ENCODE measurements around the gene OLFML3. TPM values are rescaled to one million over a fixed set of nuclear protein-coding genes. Genes with fewer than 3 reads are reported as not detected.

Gene OLFML3
- total RNA-seq, 1 experiment from 2014 or later = 171 TPM

GRCh38 chr1:113987259-113987658, 8.0 kb downstream of the OLFML3 start:
- no peaks in the 10 kb centered on the region for H3K79me1 ChIP-seq (ENCODE audit: insufficient read depth, low read depth, low read length, poor library complexity, severe bottlenecking)
- H2BK120ac ChIP-seq (ENCODE audit: low read depth, low read length, poor library complexity, severe bottlenecking) = no peak overlapping the region
- no peaks in the 10 kb centered on the region for H3K79me2 ChIP-seq (ENCODE audit: insufficient read depth, low read length)
- peaks cover 32 to 35% of the 10 kb centered on the region in 2 experiments for H3K9me3 Mint-ChIP-seq
- H3K27ac Mint-ChIP-seq = no peak overlapping the region
- no peak overlapping the region for H4K5ac ChIP-seq (ENCODE audit: insufficient read length, low read depth, low read length)
- H4K20me1 ChIP-seq (ENCODE audit: control insufficient read depth, insufficient read depth, insufficient read length) = no peaks in the 10 kb centered on the region
- H3K9me3 ChIP-seq (ENCODE audit: control insufficient read depth, low read depth, low read length) = peaks cover 10% of the 10 kb centered on the region
- DNase-seq = no peak
- no peak overlapping the region for H3K27ac ChIP-seq (ENCODE audit: insufficient read length, low read depth, low read length)
- H3K36me3 Mint-ChIP-seq (ENCODE audit: insufficient read depth in 1 of 3, low read depth in 3 of 3) = peaks cover 39 to 56% (median 54%) of the 10 kb centered on the region in 3 experiments
- H2BK15ac ChIP-seq (ENCODE audit: low read depth, low read length) = no peak overlapping the region
- H3K18ac ChIP-seq (ENCODE audit: insufficient read length, low read depth, low read length) = no peak overlapping the region
- no peak overlapping the region for H3K14ac ChIP-seq (ENCODE audit: insufficient read depth, low read length)
- H3K27me3 Mint-ChIP-seq (ENCODE audit: low read depth) = peaks cover 6% of the 10 kb centered on the region
- no peaks in the 10 kb centered on the region for H3K23me2 ChIP-seq (ENCODE audit: insufficient read length, low read depth, low read length, poor library complexity, severe bottlenecking)
- no peak overlapping the region for H4K91ac ChIP-seq (ENCODE audit: insufficient read length, low read depth, low read length)
- H2BK12ac ChIP-seq (ENCODE audit: insufficient read length, low read depth, low read length) = no peak overlapping the region
- H3K27me3 ChIP-seq (ENCODE audit: insufficient read depth, low read length) = no peaks in the 10 kb centered on the region
- H3K56ac ChIP-seq (ENCODE audit: insufficient read length, low read depth, low read length) = no peak overlapping the region
- H4K8ac ChIP-seq (replicated peaks; ENCODE audit: insufficient read length, low read depth, low read length) = no peak overlapping the region
- no peak overlapping the region for H3T11ph ChIP-seq (ENCODE audit: low read length)
- H2BK5ac ChIP-seq (ENCODE audit: insufficient read length, low read length) = no peak overlapping the region
- H3K4me1 ChIP-seq (ENCODE audit: insufficient read depth, low read length) = peaks cover 5% of the 10 kb centered on the region; the same call in 1 of the 2 replicates
- H3K9ac ChIP-seq (ENCODE audit: extremely low read depth, insufficient read length, low read length) = no peak overlapping the region
- H3K4me1 Mint-ChIP-seq = peaks cover 15% of the 10 kb centered on the region in 2 experiments
- no peak overlapping the region for H3K4ac ChIP-seq (ENCODE audit: low read depth, low read length)
- H2AK5ac ChIP-seq (ENCODE audit: insufficient read length, low read length) = no peak overlapping the region
- H3K4me3 Mint-ChIP-seq = no peak overlapping the region
- H3K23ac ChIP-seq (ENCODE audit: insufficient read length, low read depth, low read length) = no peak overlapping the region
- H2BK20ac ChIP-seq (ENCODE audit: low read depth, low read length, poor library complexity, severe bottlenecking) = no peak overlapping the region
- no peak overlapping the region for H2AFZ ChIP-seq (ENCODE audit: low read length)
- no CpG with 5 or more reads among the region's 5 CpGs for WGBS (ENCODE audit: extremely low coverage, insufficient read length, low lambda C conversion rate)
- H3K4me2 ChIP-seq (ENCODE audit: insufficient read depth, insufficient read length, low read length) = no peak overlapping the region
- no peak for TF ChIP-seq CTCF (conservative IDR thresholded peaks at IDR 0.05)

Measured in H9 (cell line).